Astrocyte (in vitro differentiated cells and primary cell): ENCODE results near the gene NRDC.

ENCODE experiments used
- EZH2 ChIP-seq: IDR thresholded peaks from 2 replicates; pipeline ENCODE4 v1.6.1; 2012; ENCODE audit warnings: mild to moderate bottlenecking, low read length, inconsistent platforms; ENCODE audit not compliant: insufficient read depth
- TF ChIP-seq, protein P1 (sequence below): IDR thresholded peaks from 2 replicates; pipeline ENCODE4 v1.5.1; 2011; ENCODE audit warnings: low read depth, mild to moderate bottlenecking, inconsistent platforms, low read length, moderate library complexity; ENCODE audit not compliant: insufficient read depth

DNA sequence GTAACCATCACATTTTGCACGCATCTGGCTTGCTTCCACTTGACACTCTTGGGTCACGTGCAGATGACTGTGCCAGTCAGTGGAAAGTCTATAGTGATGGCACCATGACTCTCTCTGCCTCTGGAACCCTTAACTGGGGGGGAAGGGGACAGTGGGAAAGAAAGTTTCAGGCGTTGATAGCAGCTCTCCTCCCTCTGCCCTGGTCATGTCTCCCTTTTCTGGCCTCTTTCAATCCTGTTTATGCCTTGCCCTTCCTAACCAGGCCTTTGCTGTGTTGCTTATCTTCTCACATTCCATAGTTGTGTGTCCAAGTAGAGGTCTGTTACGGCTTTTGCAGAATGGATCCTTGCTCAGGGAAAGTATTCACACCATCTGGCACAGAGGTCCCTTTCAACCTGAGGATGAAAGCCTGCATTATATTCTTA lies 93.5 kb downstream of the NRDC start:
- TF ChIP-seq, protein P1, sequence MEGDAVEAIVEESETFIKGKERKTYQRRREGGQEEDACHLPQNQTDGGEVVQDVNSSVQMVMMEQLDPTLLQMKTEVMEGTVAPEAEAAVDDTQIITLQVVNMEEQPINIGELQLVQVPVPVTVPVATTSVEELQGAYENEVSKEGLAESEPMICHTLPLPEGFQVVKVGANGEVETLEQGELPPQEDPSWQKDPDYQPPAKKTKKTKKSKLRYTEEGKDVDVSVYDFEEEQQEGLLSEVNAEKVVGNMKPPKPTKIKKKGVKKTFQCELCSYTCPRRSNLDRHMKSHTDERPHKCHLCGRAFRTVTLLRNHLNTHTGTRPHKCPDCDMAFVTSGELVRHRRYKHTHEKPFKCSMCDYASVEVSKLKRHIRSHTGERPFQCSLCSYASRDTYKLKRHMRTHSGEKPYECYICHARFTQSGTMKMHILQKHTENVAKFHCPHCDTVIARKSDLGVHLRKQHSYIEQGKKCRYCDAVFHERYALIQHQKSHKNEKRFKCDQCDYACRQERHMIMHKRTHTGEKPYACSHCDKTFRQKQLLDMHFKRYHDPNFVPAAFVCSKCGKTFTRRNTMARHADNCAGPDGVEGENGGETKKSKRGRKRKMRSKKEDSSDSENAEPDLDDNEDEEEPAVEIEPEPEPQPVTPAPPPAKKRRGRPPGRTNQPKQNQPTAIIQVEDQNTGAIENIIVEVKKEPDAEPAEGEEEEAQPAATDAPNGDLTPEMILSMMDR = no peak
- TF ChIP-seq EZH2 = no peak
